Measurements from ENCODE around the gene TMEM9B. TPM values are rescaled to one million over a fixed set of nuclear protein-coding genes. Genes with fewer than 3 reads are reported as not detected.

TMEM9B gene
- total and polyA plus RNA-seq, 2 donors (not counting 1 experiment from before 2014, with no cell fraction given) = 15.0 to 30.4 TPM

GRCh38 chr11:8913961-8914660 lies 50.1 kb downstream of the TMEM9B start:
- Mint-ChIP-seq H3K27ac (peak overlapping the region; percentile 42), H3K27me3 (no peaks in the 10 kb centered on the region), H3K4me1 (peaks cover 34% of the 10 kb centered on the region), H3K9me3 (ENCODE audit: insufficient read depth) (no peaks in the 10 kb centered on the region), H3K4me3 (peak overlapping the region; percentile 83)
- H3K9me3 ChIP-seq (ENCODE audit: control extremely low read depth in 1 of 3, control insufficient read depth in 2 of 3, insufficient read depth in 1 of 3, low read length in 2 of 3) = no peaks in the 10 kb centered on the region
- DNase-seq (peak; percentile 61), ATAC-seq (ENCODE audit: low read depth) (peak; percentile 44)
- peaks cover 18 to 22% of the 10 kb centered on the region in 2 donors for H3K4me1 ChIP-seq (ENCODE audit: control insufficient read depth in 2 of 2, insufficient read depth in 2 of 2, low read length in 2 of 2)
- H3K79me2 ChIP-seq (ENCODE audit: control insufficient read depth, insufficient read depth, low read length) = peaks cover 3% of the 10 kb centered on the region
- peaks cover 0 to under 1% of the 10 kb centered on the region in 2 experiments for H3K36me3 ChIP-seq (replicated peaks in 1 of 2; ENCODE audit: control extremely low read depth in 1 of 2, control insufficient read depth in 1 of 2, extremely low read depth in 1 of 2, insufficient read depth in 2 of 2, low read length in 1 of 2)
- peak overlapping the region; percentile 48 for H3K9ac ChIP-seq (ENCODE audit: low read length)
- H3K4me3 ChIP-seq (ENCODE audit: control extremely low read depth in 1 of 5, extremely low read depth in 1 of 5, insufficient read depth in 1 of 5, low read depth in 2 of 5, low read length in 4 of 5) = peak overlapping the region; percentile 13 to 44 (median 33)
- ChIA-PET POLR2A (no interaction called here), CTCF (interaction anchor here (0.8 to 5.4 kb wide), 8 partner anchors 17 to 592 kb away, joined by 3 to 44 read pairs (median 8); partner anchors contain the start of gene TMEM9B)
- H3K4me2 ChIP-seq (replicated peaks; ENCODE audit: low read depth, low read length, poor library complexity, severe bottlenecking) = peak overlapping the region; percentile 67
- no peaks in the 10 kb centered on the region for H4K20me1 ChIP-seq (ENCODE audit: control insufficient read depth, insufficient read depth, low read length, poor library complexity, severe bottlenecking)
- WGBS (ENCODE audit: insufficient coverage) = 0% methylated on average over 2 of the region's 9 CpGs
- H3K27ac ChIP-seq (ENCODE audit: low read length in 2 of 2) = peak overlapping the region; percentile 15 to 76
- H3K27me3 ChIP-seq (replicated peaks in 1 of 4; ENCODE audit: control extremely low read depth in 1 of 4, control insufficient read depth in 3 of 4, insufficient read depth in 4 of 4, low read length in 3 of 4) = peaks cover 0 to 3% (median 0%) of the 10 kb centered on the region in 4 experiments
- intact Hi-C loops (cut with micrococcal nuclease) = loop anchor here (1.0 to 5.0 kb wide), 3 partner anchors 45 to 593 kb away; partner anchors contain the start of gene STK33
- TF ChIP-seq CTCF (IDR thresholded peaks at IDR 0.05) (peak; percentile 77), EZH2 (IDR thresholded peaks at IDR 0.05; ENCODE audit: borderline replicate concordance, insufficient read depth, low read depth, low read length, poor library complexity, severe bottlenecking) (no peak)
- peak overlapping the region; percentile 80 for H2AFZ ChIP-seq (ENCODE audit: insufficient read depth, low read depth, low read length, poor library complexity, severe bottlenecking)

Measured in B cell (primary cell).